ENCODE measurements around the gene DOCK10. TPM values are rescaled to one million over a fixed set of nuclear protein-coding genes. Genes with fewer than 3 reads are reported as not detected.
"Not testable (repeated sequence)": the region's sequence is repeated elsewhere in the genome, so short reads cannot be mapped to it uniquely, and the experiment has no call there.

Gene DOCK10
- total RNA-seq, 1 experiment from 2014 or later: 0.96 TPM

DNA sequence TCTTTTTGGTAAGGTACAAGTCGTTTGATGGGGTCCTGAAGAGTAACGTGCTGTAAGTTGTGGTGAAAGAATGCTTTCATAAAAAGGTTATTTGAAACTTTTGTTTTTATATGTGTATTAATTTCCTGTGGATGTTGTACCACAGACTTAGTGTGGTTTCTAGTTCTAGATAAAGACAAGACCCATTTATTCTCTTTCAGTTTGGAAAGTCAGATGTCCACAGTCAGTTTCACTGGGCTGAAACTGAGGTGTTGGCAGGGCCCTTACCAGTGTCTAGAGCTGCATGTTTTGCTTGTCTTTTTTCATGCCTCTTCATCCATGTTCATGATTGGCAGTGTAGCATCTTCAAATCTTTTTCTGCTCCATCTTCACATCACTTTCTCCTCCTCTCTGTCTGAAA is 22.1 kb upstream of the DOCK10 start:
- no TSS peak for BruUV-seq (replicated peaks)
- H3K27me3 Mint-ChIP-seq (ENCODE audit: insufficient read depth, unreplicated experiment): no peaks in the 10 kb centered on the region
- intact Hi-C loops (cut with micrococcal nuclease): no loop called here
- H3K27ac Mint-ChIP-seq (ENCODE audit: low read depth, unreplicated experiment): no peak overlapping the region
- H3K4me3 Mint-ChIP-seq (ENCODE audit: unreplicated experiment): no peak overlapping the region
- no peak for DNase-seq (ENCODE audit: unreplicated experiment)
- no peak for TF ChIP-seq CTCF (IDR thresholded peaks at IDR 0.05; ENCODE audit: unreplicated experiment)
- no peaks in the 10 kb centered on the region for H3K36me3 Mint-ChIP-seq (ENCODE audit: insufficient read depth, unreplicated experiment)
- peaks cover 6% of the 10 kb centered on the region for H3K9me3 Mint-ChIP-seq (ENCODE audit: unreplicated experiment)
- CTCF ChIA-PET: no interaction called here
- POLR2A ChIA-PET: no interaction called here
- H3K4me1 Mint-ChIP-seq (ENCODE audit: insufficient read depth, unreplicated experiment): no peaks in the 10 kb centered on the region

GRCh38 chr2:225056330-225057073 is 14.2 kb upstream of the DOCK10 start:
- Mint-ChIP-seq H3K4me1 (ENCODE audit: insufficient read depth, unreplicated experiment) (no peaks in the 10 kb centered on the region), H3K27me3 (ENCODE audit: insufficient read depth, unreplicated experiment) (no peaks in the 10 kb centered on the region), H3K27ac (ENCODE audit: low read depth, unreplicated experiment) (no peak overlapping the region), H3K4me3 (ENCODE audit: unreplicated experiment) (no peak overlapping the region), H3K36me3 (ENCODE audit: insufficient read depth, unreplicated experiment) (no peaks in the 10 kb centered on the region), H3K9me3 (ENCODE audit: unreplicated experiment) (no peaks in the 10 kb centered on the region)
- CTCF ChIA-PET: interaction anchor here (0.6 to 1.5 kb wide), 3 partner anchors 13 to 1621 kb away, joined by 3 to 4 read pairs (median 3); no protein-coding TSS in a partner anchor
- no peak for TF ChIP-seq CTCF (IDR thresholded peaks at IDR 0.05; ENCODE audit: unreplicated experiment)
- POLR2A ChIA-PET: interaction anchor here (0.6 kb wide), 1 partner anchor 271 kb away, joined by 3 read pairs; no protein-coding TSS in a partner anchor
- intact Hi-C loops (cut with micrococcal nuclease): no loop called here
- BruUV-seq (replicated peaks): no TSS peak
- no peak for DNase-seq (ENCODE audit: unreplicated experiment)

- CTCF ChIA-PET: interaction anchor here (0.6 to 1.5 kb wide), 2 partner anchors 12 to 71 kb away, joined by 3 to 4 read pairs; no protein-coding TSS in a partner anchor
- POLR2A ChIA-PET: interaction anchor here (0.7 kb wide), 1 partner anchor 347 kb away, joined by 3 read pairs; no protein-coding TSS in a partner anchor
- intact Hi-C loops (cut with micrococcal nuclease): no loop called here
- H3K4me3 Mint-ChIP-seq (ENCODE audit: unreplicated experiment): no peak overlapping the region
- no peak for DNase-seq (ENCODE audit: unreplicated experiment)
- TF ChIP-seq CTCF (IDR thresholded peaks at IDR 0.05; ENCODE audit: unreplicated experiment): no peak
- BruUV-seq (replicated peaks): no TSS peak
- no peaks in the 10 kb centered on the region for H3K4me1 Mint-ChIP-seq (ENCODE audit: insufficient read depth, unreplicated experiment)
- no peaks in the 10 kb centered on the region for H3K9me3 Mint-ChIP-seq (ENCODE audit: unreplicated experiment)
- no peaks in the 10 kb centered on the region for H3K36me3 Mint-ChIP-seq (ENCODE audit: insufficient read depth, unreplicated experiment)
- no peak overlapping the region for H3K27ac Mint-ChIP-seq (ENCODE audit: low read depth, unreplicated experiment)
- H3K27me3 Mint-ChIP-seq (ENCODE audit: insufficient read depth, unreplicated experiment): peaks cover 2% of the 10 kb centered on the region
Observed at GRCh38 chr2:225055714-225056113, 13.4 kb upstream of the DOCK10 start.

DNA sequence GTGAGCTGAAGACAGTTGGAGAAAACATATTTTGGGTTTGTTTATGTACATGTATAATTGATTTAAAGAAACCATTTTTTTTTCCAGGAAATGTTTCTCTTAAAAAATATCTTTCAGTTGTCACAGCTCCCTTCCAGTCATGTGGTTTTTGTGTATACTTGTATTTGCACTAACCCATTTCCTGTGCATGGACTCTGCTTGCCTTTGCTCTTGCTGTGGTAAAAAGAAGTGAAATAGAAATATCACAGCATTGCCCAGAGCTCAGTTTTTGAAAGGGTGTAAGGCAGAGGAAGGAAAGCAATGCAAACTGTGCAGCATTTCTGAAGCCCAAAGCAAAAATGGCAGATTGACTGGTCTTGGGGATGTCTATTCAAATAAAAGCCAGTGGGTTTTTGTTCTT is 10.4 kb upstream of the DOCK10 start:
- no peaks in the 10 kb centered on the region for H3K9me3 Mint-ChIP-seq (ENCODE audit: unreplicated experiment)
- no peak for TF ChIP-seq CTCF (IDR thresholded peaks at IDR 0.05; ENCODE audit: unreplicated experiment)
- H3K27ac Mint-ChIP-seq (ENCODE audit: low read depth, unreplicated experiment): no peak overlapping the region
- H3K36me3 Mint-ChIP-seq (ENCODE audit: insufficient read depth, unreplicated experiment): no peaks in the 10 kb centered on the region
- H3K4me3 Mint-ChIP-seq (ENCODE audit: unreplicated experiment): no peak overlapping the region
- no peaks in the 10 kb centered on the region for H3K4me1 Mint-ChIP-seq (ENCODE audit: insufficient read depth, unreplicated experiment)
- no peak for DNase-seq (ENCODE audit: unreplicated experiment)
- intact Hi-C loops (cut with micrococcal nuclease): no loop called here
- no TSS peak for BruUV-seq (replicated peaks)
- ChIA-PET CTCF (no interaction called here), POLR2A (no interaction called here)
- H3K27me3 Mint-ChIP-seq (ENCODE audit: insufficient read depth, unreplicated experiment): peaks cover 16% of the 10 kb centered on the region

DNA sequence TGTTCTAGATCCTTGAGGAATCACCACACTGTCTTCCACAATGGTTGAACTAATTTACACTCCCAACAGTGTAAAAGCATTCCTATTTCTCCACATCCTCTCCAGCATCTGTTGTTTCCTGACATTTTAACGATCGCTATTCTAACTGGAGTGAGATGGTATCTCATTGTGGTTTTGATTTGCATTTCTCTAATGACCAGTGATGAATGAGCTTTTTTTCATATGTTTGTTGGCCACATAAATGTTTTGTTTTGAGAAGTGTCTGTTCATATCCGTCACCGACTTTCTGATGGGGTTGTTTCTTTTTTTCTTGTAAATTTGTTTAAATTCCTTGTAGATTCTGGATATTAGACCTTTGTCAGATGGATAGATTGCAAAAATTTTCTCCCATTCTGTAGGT is 5.2 kb upstream of the DOCK10 start:
- H3K36me3 Mint-ChIP-seq (ENCODE audit: insufficient read depth, unreplicated experiment); BruUV-seq (replicated peaks); H3K9me3 Mint-ChIP-seq (ENCODE audit: unreplicated experiment); DNase-seq (ENCODE audit: unreplicated experiment); intact Hi-C loops (cut with micrococcal nuclease); POLR2A ChIA-PET; H3K4me1 Mint-ChIP-seq (ENCODE audit: insufficient read depth, unreplicated experiment); CTCF ChIA-PET; H3K4me3 Mint-ChIP-seq (ENCODE audit: unreplicated experiment); H3K27ac Mint-ChIP-seq (ENCODE audit: low read depth, unreplicated experiment): not testable (repeated sequence)
- peaks cover 60% of the 10 kb centered on the region for H3K27me3 Mint-ChIP-seq (ENCODE audit: insufficient read depth, unreplicated experiment)

Measured in MCF 10A (cell line).